Kidney glomerular epithelial cell (primary cell): ENCODE data around the gene FBN3.

Experiments
- DNase-seq: peaks from one replicate; lab custom pipeline; 2025; lab: John Stamatoyannopoulos, UW

Gene FBN3

GRCh38 chr19:8148410-8149260 lies 757 bp downstream of the FBN3 start:
- no peak for DNase-seq

- DNase-seq: no peak
Observed at GRCh38 chr19:8148088-8148409, 1.3 kb downstream of the FBN3 start.

GRCh38 chr19:8147582-8147978 lies 1.8 kb downstream of the FBN3 start:
- no peak for DNase-seq

DNA sequence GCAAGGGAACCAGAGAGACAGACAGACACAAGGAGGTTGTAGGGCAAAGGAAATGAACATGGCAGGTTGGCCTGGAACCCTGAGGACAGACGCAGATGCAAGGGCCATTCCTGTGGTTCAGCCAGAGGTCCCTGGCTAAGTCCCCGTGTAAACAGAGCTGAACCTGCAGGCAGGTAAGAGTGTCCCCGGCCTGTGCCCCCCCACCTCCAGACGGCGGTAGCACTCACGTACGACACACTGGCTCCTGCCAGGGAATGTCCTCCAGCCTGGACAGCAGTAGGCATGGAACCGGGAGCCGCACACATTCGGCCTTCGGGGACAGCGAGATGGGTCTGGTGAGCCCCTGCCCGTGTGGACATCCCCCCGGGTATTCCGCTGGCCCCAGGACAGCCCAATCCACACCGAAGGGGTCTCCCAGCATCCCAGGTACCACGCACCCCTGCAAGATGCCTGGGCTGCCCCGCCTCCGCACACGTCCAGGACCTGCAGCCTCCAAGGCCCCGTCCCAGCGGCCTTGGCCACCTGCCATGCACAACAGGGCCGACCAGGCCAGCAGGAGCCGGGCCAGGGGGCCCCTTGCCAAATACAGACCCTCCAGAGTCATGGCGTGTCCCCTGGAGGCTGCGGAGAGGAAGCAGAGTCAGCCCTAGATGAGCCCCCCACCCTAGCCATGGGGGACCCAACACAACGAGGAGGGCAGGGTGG lies 2.4 kb downstream of the FBN3 start:
- DNase-seq: no peak

- no peak for DNase-seq
Observed at GRCh38 chr19:8144273-8144995, 5.0 kb downstream of the FBN3 start.

- DNase-seq: no peak
Observed at GRCh38 chr19:8143041-8143440, 6.4 kb downstream of the FBN3 start.

- DNase-seq: no peak
Observed at GRCh38 chr19:8142513-8142900, 6.9 kb downstream of the FBN3 start.

GRCh38 chr19:8141726-8142512 lies 7.5 kb downstream of the FBN3 start:
- DNase-seq: no peak

GRCh38 chr19:8138201-8138600 lies 11.2 kb downstream of the FBN3 start:
- DNase-seq: no peak

DNA sequence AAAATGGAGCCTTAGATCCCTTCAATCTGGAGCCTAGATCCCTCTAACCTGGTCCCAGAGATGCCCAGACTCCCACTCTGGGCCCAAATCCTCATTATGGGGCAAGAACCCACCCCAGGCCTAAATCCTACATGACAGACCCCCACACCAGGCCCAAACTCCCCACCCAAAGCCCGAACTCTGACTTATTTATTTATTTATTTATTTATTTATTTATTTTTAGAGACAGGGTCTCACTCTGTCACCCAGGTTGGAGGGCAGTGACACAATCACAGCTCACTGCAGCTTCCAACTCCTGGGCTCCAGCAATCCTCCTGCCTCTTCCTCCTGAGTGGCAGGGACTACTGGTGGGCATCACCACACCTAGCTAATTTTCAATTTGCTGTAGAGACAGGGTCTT lies 12.0 kb downstream of the FBN3 start:
- DNase-seq: no peak

- DNase-seq: no peak
Observed at GRCh38 chr19:8135946-8136618, 13.3 kb downstream of the FBN3 start.

- DNase-seq: no peak
Observed at GRCh38 chr19:8132858-8133458, 16.4 kb downstream of the FBN3 start.

GRCh38 chr19:8131517-8131916 lies 17.9 kb downstream of the FBN3 start:
- no peak for DNase-seq

- no peak for DNase-seq
Observed at GRCh38 chr19:8129061-8129618, 20.3 kb downstream of the FBN3 start.

DNA sequence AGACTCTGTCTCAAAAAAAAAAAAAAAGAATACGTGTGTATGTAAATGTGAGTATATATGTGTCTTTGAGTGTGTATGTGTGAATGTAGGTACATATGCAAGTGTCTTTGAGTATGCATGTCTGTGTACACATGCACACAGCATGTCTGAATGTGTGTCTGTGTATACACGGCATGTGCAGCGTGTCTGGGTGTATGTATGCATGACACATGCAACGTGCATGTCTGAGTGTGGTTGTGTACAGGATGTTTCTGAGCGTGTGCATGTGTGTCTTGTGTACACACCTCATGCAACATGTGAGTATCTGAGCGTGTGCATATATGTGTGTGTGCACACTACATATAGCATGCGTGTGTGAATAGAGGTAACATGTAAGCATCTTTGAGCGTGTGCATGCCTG lies 20.8 kb downstream of the FBN3 start:
- DNase-seq: no peak

GRCh38 chr19:8127311-8127710 lies 22.1 kb downstream of the FBN3 start:
- DNase-seq: no peak

- DNase-seq: no peak
Observed at GRCh38 chr19:8126511-8126910, 22.9 kb downstream of the FBN3 start.

GRCh38 chr19:8126008-8126407 lies 23.4 kb downstream of the FBN3 start:
- DNase-seq: no peak

GRCh38 chr19:8123683-8124082 lies 25.7 kb downstream of the FBN3 start:
- DNase-seq: no peak

GRCh38 chr19:8120636-8121480 lies 28.5 kb downstream of the FBN3 start:
- no peak for DNase-seq
